ENCODE data around the gene FCAR.
"Not testable (repeated sequence)": the region's sequence is repeated elsewhere in the genome, so short reads cannot be mapped to it uniquely, and the experiment has no call there.

FCAR gene

DNA sequence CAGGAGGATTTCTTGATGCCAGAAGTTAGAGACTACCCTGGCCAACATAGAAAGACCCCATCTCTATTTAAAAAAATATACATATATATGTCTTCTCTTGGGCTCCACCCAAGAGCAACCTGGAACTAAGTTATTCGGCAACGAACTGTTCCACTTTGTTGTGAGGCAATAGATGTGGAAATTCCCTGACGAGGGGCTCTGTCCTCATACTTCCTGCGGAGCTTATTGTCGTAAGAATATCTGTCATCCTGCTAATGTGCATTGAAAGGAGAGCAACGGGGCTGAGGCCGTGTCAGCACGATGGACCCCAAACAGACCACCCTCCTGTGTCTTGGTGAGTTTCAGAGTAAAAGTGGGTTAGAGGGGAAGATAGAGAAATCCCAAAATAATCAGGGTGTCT, at the start of gene FCAR:
Gene FCAR (plus strand): TSS at position 246 of the 400 bp plus-strand sequence. CDS start 55 bp downstream, at position 301.
- DNase-seq (ENCODE audit: low read depth, low spot score) = no peak

DNA sequence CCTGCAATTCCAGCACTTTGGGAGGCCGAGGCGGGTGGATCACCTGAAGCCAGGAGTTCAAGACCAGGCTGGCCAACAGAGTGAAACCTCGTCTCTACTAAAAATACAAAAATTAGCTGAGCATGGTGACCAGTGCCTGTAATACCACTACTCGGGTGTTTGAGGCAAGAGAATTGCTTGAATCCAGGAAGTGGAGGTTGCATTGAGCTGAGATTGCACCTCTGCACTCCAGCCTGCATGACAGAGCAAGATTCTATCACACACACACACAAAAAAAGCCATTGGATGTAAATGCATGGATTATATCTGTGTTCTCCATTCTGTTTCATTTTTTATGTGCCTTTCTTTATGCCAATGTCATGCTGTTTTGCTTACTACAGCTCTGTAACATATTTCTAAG, 49.6 kb upstream of the FCAR start:
- DNase-seq (ENCODE audit: low read depth, low spot score) = not testable (repeated sequence)

DNA sequence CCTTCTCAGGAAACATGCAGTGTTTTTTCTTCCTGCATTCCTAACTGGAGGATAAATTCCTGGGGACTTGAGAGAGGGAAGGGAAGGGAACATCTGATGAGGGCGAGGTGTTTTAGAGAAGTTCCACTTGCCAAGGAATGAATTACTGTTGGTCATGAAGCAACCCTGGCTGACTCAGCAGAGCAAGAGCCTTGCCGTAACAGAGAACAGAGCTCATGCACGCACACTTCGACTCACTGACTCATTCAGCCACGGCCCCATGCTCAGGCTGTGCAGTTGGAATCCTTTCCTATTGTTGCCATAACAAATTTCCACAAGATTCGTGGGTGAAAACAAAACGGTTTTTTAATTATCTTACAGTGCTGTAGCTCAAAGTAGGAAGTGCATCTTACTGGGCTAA, 48.7 kb upstream of the FCAR start:
- DNase-seq (ENCODE audit: low read depth, low spot score) = not testable (repeated sequence)

DNA sequence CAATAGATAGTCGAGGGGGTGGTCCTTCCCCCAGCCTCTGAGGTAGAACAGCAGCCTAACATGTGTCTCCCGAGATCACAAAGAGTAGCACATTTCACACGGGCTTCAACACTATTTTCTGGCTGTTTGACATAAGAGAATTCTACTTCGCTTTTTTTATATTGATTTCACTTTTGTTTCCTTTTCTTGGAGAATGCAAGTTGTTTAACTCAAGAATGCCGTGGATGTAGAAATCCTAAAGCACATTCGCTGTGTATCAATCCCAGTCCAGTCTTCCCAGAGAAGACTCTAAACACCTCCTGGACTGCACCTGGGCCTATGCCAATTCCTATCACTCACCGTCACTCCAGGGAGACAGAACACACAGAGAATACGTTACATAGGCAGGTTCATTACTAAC, 46.0 kb upstream of the FCAR start:
- DNase-seq (ENCODE audit: low read depth, low spot score) = not testable (repeated sequence)

DNA sequence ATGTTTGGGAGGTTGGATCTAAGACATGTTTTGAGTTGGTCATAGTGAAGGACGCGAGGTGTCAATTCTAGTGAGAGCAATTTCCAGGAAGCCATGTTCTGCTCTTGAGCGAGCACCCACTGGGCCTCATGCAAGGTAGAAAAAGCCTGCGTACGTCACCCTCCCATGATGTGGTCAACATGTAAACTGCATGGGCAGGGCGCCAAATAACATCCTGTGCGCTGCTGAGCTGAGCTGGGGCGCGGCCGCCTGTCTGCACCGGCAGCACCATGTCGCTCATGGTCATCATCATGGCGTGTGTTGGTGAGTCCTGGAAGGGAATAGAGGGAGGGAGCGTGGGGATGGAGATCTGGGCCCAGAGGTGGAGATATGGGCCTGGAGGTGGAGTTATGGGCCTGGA, 41.5 kb upstream of the FCAR start, which contains the start of gene KIR2DS4:
Gene KIR2DS4 (plus strand): TSS at position 181 of the 400 bp plus-strand sequence.
- DNase-seq (ENCODE audit: low read depth, low spot score) = not testable (repeated sequence)

DNA sequence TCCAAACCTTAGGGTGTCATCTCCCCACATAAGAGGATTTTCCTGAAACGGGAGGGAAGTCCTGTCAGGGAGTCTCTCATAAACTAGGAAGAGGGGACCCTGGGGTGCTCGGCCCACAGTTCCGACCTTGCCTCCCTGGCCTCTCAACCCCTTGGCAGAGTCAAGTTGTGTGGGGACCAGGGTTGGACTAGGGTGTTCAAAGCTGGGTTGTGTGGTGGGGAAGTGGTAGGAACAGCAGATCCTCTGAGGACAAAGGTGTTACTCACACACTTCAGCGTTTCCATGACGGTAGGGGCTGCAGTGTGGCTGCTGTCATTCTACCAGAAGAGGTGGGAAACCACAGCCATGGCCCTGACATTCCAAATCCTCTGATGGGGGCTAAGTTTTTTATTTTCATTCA, 38.9 kb upstream of the FCAR start:
- not testable (repeated sequence) for DNase-seq (ENCODE audit: low read depth, low spot score)

DNA sequence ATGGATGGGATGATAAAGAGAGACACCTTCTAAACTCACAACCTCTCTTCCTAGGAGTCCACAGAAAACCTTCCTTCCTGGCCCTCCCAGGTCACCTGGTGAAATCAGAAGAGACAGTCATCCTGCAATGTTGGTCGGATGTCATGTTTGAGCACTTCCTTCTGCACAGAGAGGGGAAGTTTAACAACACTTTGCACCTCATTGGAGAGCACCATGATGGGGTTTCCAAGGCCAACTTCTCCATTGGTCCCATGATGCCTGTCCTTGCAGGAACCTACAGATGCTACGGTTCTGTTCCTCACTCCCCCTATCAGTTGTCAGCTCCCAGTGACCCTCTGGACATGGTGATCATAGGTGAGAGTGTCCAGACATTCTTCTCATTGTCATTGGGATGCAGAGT, 36.5 kb upstream of the FCAR start:
- not testable (repeated sequence) for DNase-seq (ENCODE audit: low read depth, low spot score)

DNA sequence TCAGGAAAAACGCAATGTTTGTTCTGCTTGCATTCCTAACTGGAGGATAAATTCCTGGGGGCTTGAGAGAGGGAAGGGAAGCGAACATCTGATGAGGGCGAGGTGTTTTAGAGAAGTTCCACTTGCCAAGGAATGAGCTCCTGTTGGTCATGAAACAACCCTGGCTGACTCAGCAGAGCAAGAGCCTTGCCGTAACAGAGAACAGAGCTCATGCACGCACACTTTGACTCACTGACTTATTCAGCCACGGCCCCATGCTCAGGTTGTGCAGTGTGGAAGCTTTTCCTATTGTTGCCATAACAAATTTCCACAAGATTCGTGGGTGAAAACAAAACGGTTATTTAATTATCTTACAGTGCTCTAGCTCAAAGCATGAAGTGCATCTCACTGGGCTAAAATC, 30.9 kb upstream of the FCAR start:
- not testable (repeated sequence) for DNase-seq (ENCODE audit: low read depth, low spot score)

DNA sequence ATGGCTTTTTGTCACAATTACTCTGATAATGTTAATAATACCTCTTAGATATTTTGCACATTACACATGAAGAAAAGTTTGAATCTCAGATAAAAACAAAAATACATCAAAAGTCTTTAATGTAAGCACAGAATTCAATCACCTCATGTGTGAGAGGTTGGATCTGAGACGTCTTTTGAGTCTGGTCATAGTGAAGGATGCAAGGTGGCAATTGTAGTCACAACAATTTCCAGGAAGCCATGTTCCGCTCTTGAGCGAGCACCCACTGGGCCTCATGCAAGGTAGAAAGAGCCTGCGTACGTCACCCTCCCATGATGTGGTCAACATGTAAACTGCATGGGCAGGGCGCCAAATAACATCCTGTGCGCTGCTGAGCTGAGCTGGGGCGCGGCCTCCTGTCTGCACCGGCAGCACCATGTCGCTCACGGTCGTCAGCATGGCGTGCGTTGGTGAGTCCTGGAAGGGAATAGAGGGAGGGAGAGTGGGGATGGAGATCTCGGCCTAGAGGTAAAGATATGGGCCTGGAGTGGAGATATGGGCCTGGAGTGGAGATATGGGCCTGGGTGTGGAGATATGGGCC, 23.9 kb upstream of the FCAR start, which contains the start of gene KIR3DL2:
Gene KIR3DL2 (plus strand): TSS at position 383 of the 580 bp plus-strand sequence. CDS start 33 bp downstream, at position 416.
- not testable (repeated sequence) for DNase-seq (ENCODE audit: low read depth, low spot score)

DNA sequence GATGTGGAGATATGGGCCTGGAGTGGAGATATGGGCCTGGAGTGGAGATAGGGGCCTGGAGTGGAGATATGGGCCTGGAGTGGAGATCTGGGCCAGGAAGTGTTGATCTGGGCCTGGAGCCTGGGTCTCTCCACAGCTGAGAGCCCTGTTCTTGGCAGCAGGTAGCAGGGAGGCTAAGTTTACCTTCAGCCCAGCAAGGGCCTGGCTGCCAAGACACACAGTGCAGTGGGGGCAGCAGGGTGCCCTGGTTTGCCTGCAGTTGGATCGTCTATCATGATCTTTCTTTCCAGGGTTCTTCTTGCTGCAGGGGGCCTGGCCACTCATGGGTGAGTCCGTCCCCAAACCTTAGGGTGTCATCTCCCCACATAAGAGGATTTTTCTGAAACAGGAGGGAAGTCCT, 23.1 kb upstream of the FCAR start:
- DNase-seq (ENCODE audit: low read depth, low spot score) = no peak

DNA sequence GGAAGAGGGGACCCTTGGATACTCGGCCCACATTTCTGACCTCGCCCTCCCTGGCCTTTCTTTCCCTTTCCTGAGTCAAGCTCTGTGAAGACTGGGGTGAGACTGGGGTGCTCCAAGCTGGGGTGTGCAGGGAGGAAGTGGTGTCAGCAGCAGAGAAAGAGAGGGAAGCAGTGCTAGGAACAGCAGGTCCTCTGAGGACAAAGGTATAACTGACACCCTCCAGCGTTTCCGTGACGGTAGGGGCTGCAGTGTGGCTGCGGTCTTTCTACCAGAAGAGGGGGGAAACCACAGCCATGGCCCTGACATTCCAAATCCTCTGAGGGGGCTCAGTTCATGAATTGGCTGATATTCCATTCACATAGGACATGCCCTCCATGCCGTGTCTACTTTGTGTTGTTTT, 22.7 kb upstream of the FCAR start:
- no peak for DNase-seq (ENCODE audit: low read depth, low spot score)

DNA sequence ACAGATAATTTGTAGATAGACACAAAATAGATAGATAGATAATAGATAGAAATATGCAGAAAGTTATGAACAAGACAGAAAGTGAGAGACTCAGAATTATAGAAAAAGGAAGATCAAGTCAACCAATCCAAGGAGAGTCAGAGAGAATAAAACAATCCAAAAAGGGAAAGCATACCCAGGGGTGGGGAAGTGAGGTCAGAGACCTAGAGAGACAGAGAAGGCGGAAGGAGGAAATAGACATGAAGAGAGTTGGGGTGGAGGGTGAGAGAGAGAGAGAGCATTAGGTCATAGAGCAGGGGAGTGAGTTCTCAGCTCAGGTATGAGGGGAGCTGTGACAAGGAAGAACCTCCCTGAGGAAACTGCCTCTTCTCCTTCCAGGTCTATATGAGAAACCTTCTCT, 18.8 kb upstream of the FCAR start:
- DNase-seq (ENCODE audit: low read depth, low spot score) = not testable (repeated sequence)

DNA sequence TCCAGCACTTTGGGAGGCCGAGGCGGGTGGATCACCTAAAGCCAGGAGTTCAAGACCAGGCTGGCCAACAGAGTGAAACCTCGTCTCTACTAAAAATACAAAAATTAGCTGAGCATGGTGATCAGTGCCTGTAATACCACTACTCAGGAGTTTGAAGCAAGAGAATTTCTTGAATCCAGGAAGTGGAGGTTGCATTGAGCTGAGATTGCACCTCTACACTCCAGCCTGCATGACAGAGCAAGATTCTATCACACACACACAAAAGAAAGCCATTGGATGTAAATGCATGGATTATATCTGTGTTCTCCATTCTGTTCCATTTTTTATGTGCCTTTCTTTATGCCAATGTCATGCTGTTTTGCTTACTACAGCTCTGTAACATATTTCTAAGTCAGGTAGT, 15.6 kb upstream of the FCAR start:
- not testable (repeated sequence) for DNase-seq (ENCODE audit: low read depth, low spot score)

DNA sequence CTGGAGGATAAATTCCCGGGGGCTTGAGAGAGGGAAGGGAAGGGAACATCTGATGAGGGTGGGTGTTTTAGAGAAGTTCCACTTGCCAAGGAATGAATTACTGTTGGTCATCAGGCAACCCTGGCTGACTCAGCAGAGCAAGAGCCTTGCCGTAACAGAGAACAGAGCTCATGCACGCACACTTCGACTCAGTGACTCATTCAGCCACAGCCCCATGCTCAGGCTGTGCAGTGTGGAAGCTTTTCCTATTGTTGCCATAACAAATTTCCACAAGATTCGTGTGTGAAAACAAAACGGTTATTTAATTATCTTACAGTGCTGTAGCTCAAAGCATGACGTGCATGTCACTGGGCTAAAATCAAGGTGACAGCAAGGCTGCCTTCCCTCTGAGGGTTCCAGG, 14.6 kb upstream of the FCAR start:
- not testable (repeated sequence) for DNase-seq (ENCODE audit: low read depth, low spot score)

DNA sequence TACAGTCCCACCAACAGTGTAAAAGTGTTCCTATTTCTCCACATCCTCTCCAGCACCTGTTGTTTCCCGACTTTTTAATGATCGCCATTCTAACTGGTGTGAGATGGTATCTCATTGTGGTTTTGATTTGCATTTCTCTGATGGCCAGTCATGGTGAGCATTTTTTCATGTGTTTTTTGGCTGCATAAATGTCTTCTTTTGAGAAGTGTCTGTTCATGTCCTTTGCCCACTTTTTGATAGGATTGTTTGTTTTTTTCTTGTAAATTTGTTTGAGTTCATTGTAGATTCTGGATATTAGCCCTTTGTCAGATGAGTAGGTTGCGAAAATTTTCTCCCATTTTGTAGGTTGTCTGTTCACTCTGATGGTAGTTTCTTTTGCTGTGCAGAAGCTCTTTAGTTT, 10.6 kb upstream of the FCAR start:
- not testable (repeated sequence) for DNase-seq (ENCODE audit: low read depth, low spot score)

DNA sequence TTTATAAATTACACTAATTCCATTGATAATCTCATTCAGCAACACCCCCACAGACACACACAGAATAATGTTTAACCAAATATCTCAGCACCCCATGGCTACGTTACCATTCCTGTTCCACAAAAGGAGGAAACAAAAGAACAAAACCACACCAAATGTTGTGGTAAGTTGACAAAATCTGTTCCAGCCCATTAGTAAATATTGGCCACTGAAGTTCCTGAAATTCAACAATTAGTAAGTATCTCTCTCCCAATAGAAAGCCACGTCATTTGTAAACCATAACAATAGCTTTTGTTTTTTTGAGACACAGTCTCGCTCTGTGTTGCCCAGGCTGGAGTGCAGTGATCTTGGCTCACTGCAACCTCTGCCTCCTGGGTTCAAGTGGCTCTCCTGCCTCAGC, 2.3 kb upstream of the FCAR start:
- no peak for DNase-seq (ENCODE audit: low read depth, low spot score)

DNA sequence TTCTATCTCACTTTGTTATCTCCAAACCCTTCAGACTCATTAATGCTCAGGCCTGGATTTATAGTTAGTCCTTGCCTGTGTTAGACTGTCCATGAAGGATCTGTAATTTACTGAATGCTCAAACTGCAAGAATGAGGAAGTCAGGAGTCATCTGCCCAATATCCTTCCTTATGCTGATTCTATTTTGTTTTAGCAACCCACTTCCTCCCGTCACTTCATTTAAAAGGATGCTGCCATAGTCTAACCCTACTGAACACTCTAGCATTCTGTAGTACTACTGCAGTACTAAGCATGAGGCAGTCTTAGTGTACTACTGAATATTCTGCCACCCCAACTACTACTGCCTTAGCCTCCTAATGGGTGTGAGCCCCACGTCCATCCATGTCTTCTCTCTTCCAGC, 1.5 kb downstream of the FCAR start:
- DNase-seq (ENCODE audit: low read depth, low spot score) = no peak

DNA sequence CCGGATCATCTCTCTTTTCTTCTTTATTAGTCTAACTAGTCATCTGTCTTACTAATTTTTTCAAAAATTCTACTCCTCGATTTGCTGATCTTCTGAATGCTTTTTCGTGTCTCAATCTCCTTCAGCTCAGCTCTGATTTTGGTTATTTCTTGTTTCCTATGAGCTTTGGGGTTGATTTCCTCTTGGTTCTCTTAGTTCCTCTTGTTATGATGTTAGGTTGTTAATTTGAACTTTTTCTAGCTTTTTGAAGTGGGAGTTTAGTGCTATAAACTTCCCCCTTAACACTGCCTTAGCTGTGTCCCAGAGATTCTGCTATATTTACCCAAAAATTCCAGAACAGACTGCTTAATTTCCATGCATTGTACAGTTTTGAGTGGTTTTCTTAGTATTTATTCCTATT, 3.4 kb downstream of the FCAR start:
- no peak for DNase-seq (ENCODE audit: low read depth, low spot score)

DNA sequence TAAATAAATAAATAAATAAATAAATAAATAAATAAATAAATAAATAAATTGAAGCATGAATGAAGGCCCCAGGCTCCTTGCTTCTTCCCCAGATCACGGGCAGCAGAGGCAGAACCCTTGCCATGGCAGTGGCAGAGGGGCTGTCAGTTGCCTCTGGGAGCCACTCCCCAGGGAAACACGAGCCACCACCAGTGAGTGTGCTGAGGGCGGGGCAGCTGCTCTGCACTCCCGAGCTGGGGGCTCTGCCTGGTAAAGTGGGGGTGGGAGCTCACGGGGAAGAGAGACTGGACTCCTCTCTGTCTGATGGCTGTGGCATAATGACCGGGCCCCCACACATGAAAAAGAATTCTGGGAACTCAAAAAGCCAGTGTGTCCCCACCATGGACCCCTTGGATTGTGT, 7.8 kb downstream of the FCAR start:
- no peak for DNase-seq (ENCODE audit: low read depth, low spot score)

DNA sequence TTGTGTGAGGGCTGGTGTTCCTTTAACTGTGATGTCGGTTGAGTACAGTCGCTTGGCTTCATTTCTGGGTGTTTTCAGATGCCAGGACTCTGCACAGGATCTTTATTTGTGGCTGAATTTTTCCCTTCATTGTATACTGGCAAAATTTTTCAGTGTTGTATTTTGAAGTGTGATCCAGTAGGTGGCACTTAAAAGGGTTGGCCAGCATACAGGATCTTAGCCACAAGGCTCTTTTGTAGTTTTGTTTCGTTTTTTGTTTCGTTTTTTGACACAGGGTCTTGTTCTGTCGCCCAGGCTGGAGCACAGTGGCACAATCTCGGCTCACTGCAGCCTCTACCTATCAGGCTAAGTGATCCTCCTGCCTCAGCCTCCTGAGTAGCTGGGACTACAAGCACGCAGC, 8.7 kb downstream of the FCAR start:
- DNase-seq (ENCODE audit: low read depth, low spot score) = no peak

DNA sequence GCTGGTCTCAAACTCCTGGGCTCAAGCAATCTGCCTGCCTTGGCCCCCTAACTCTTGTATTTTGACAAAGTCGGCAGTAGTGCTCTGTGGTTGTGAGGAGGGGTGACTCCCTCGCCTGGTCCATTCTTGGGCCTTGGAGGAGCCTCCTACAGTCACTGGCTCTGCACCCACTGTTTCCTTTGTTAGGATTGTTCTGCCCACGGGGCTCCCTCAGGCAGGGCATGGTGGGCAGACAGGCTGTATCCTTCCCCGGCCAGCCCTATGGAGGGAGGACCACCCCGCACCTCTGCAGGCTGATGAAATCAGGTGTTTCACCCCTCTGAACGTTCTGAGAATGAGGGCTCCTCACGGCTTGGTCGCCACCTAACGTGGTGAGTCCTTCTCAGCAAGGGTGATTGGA, 9.2 kb downstream of the FCAR start:
- no peak for DNase-seq (ENCODE audit: low read depth, low spot score)

DNA sequence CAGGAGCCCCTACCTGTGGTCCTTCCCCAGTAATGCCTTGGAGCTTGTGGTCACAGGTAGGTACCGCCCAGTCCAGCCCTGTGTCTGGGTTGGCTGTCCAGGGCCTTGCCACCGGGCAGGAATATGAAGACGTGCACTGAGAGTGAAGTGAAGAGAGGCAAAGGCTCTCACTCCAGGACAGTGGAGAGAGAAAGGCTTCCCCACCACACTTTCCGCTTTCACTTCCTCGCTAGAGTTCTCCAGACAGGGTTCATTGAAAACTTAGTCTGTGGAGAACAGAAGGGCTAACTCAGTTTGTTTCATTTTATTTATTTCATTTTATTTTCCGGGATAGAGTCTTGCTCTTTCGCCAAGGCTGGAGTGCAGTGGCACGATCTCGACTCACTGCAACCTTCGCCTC, 14.2 kb downstream of the FCAR start:
- no peak for DNase-seq (ENCODE audit: low read depth, low spot score)

DNA sequence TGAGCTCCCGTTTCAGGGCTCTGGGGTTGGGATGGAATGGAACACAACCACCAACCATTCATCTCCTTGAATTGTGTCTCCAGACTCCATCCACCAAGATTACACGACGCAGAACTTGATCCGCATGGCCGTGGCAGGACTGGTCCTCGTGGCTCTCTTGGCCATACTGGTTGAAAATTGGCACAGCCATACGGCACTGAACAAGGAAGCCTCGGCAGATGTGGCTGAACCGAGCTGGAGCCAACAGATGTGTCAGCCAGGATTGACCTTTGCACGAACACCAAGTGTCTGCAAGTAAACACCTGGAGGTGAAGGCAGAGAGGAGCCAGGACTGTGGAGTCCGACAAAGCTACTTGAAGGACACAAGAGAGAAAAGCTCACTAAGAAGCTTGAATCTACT, 15.5 kb downstream of the FCAR start:
- DNase-seq (ENCODE audit: low read depth, low spot score) = no peak

DNA sequence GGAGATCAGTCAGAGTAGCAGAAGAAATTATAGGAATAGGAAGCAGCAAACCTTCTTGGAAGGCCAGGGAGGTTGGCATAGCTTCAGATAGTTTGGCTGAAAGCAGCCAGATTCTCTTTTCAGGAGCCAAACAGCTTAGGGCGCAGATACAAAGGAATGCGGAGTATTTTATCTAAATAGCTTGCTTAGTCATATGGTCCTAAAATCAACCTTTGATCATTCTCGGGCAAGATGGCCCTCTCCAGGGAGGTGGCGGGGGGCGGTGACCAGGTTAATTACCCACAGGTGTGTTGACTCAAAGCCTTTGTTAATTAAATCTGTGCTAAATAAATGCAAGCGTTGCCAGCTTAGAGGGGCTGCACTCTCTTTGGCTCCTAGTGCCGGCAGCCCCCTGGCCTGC, 19.4 kb downstream of the FCAR start:
- no peak for DNase-seq (ENCODE audit: low read depth, low spot score)
